HEK293T (cell line): ENCODE results near the gene SPRR2F.
"Not testable (repeated sequence)": the region's sequence is repeated elsewhere in the genome, so short reads cannot be mapped to it uniquely, and the experiment has no call there.

ENCODE experiments used
- ELF4 ChIP-seq: fragments of 450-650 bp; IDR thresholded peaks from 2 replicates; pipeline ENCODE4 v1.6.1; 2017; ENCODE audit warnings: antibody characterized with exemption
- FOXM1 ChIP-seq: fragments of 450-650 bp; IDR thresholded peaks from 2 replicates; pipeline ENCODE4 v1.6.1; 2017; ENCODE audit warnings: mild to moderate bottlenecking, borderline replicate concordance
- L3MBTL2 ChIP-seq: fragments of 450-650 bp; conservative IDR thresholded peaks from 2 replicates; pipeline ENCODE4 v1.6.1; 2016; ENCODE audit warnings: mild to moderate bottlenecking
- LEF1 ChIP-seq: fragments of 450-650 bp; IDR thresholded peaks from 2 replicates; pipeline ENCODE4 v1.6.1; 2017; ENCODE audit warnings: mild to moderate bottlenecking, borderline replicate concordance
- SP1 ChIP-seq: fragments of 450-650 bp; IDR thresholded peaks from 2 replicates; pipeline ENCODE4 v1.6.1; 2017
- TARDBP ChIP-seq: fragments of 450-650 bp; IDR thresholded peaks from 2 replicates; pipeline ENCODE4 v1.6.1; 2016

- not testable (repeated sequence) for TF ChIP-seq L3MBTL2, TARDBP, SP1, LEF1, ELF4, FOXM1
Measured at GRCh38 chr1:153123793-153124192, 10.5 kb upstream of the SPRR2F start.
